ENCODE results near the gene CCDC137.

Gene CCDC137

DNA sequence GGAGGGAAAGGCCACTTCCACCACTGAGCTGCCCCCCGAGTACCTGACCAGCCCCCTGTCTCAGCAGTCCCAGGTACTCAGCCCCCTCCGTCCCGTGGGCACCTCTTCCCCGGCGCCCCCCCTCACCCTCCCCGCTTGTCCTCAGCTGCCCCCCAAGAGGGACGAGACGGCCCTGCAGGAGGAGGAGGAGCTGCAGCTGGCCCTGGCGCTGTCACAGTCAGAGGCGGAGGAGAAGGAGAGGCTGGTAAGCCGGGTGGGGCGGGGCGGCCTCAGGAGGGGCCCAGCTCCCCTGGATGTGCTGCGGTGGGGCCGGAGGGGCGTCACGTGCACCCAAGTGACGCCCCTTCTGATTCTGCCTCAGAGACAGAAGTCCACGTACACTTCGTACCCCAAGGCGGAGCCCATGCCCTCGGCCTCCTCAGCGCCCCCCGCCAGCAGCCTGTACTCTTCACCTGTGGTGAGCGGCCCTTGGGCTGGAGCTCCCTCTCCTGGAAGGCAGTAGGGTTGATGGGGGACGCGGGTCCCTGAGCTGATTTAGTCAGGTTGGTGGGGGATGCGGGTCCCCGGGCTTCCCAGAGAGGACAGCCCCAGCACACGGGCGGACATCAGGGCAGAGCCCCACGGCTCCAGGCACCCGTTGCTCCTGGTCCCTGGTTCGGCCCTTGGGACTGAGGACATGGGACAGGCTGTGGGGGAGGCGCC is 27.1 kb downstream of the CCDC137 start:
- DNase-seq (ENCODE audit: low read depth): no peak
- no peak overlapping the region for H3K4me3 ChIP-seq (ENCODE audit: low read depth, low read length)
- TF ChIP-seq, protein P1, sequence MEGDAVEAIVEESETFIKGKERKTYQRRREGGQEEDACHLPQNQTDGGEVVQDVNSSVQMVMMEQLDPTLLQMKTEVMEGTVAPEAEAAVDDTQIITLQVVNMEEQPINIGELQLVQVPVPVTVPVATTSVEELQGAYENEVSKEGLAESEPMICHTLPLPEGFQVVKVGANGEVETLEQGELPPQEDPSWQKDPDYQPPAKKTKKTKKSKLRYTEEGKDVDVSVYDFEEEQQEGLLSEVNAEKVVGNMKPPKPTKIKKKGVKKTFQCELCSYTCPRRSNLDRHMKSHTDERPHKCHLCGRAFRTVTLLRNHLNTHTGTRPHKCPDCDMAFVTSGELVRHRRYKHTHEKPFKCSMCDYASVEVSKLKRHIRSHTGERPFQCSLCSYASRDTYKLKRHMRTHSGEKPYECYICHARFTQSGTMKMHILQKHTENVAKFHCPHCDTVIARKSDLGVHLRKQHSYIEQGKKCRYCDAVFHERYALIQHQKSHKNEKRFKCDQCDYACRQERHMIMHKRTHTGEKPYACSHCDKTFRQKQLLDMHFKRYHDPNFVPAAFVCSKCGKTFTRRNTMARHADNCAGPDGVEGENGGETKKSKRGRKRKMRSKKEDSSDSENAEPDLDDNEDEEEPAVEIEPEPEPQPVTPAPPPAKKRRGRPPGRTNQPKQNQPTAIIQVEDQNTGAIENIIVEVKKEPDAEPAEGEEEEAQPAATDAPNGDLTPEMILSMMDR (conservative IDR thresholded peaks at IDR 0.05; ENCODE audit: low read depth, low read length): peak; percentile 24

DNA sequence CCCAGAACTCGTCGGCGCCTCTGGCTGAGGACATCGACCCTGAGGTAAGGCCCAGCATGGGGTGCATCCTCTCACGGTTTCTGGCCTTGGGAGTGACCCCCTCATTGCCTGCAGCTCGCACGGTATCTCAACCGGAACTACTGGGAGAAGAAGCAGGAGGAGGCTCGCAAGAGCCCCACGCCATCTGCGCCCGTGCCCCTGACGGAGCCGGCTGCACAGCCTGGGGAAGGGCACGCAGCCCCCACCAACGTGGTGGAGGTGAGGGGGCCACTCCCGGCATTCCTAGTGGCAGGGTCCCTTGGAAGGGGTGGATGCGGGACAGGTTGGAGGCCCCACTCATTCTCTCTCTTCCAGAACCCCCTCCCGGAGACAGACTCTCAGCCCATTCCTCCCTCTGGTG is 28.3 kb downstream of the CCDC137 start:
- H3K4me3 ChIP-seq (ENCODE audit: low read depth, low read length): no peak overlapping the region
- TF ChIP-seq, protein P1 (conservative IDR thresholded peaks at IDR 0.05; ENCODE audit: low read depth, low read length): no peak
- DNase-seq (ENCODE audit: low read depth): no peak

DNA sequence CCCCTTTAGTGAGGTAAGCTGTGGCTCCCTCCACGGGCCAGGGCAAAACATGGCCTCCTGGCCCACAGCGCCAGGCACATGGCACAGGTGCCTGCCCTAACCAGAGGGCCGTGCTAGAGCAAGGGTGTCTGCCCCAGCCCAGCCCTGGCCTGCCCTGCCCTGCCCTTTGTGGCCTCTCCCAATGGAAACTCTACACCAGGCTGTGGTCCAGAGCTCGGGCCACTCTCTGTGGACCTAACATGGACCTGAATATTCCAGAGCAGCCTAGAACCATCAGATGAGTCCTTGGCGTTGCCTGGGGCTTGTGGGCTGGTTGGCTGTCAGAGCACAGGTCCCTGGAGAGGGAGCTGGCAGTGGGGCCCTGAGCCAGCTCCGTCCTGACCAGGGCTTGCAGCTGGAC is 28.7 kb downstream of the CCDC137 start:
- no peak overlapping the region for H3K4me3 ChIP-seq (ENCODE audit: low read depth, low read length)
- TF ChIP-seq, protein P1 (conservative IDR thresholded peaks at IDR 0.05; ENCODE audit: low read depth, low read length): no peak
- DNase-seq (ENCODE audit: low read depth): no peak

DNA sequence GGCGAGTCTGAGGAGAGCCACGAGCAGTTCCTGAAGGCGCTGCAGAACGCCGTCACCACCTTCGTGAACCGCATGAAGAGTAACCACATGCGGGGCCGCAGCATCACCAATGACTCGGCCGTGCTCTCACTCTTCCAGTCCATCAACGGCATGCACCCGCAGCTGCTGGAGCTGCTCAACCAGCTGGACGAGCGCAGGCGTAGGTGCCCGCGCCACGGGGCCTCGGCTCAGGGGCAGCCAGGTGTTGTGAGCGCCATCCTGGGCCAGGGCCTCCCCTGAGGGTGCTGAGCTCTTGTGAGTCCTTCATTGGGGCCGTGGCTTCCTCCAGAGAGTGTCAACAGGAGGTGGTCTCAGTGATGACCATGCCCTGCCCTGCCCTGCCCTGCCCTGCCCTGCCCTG is 29.3 kb downstream of the CCDC137 start:
- no peak overlapping the region for H3K4me3 ChIP-seq (ENCODE audit: low read depth, low read length)
- TF ChIP-seq, protein P1 (conservative IDR thresholded peaks at IDR 0.05; ENCODE audit: low read depth, low read length): no peak
- DNase-seq (ENCODE audit: low read depth): no peak

DNA sequence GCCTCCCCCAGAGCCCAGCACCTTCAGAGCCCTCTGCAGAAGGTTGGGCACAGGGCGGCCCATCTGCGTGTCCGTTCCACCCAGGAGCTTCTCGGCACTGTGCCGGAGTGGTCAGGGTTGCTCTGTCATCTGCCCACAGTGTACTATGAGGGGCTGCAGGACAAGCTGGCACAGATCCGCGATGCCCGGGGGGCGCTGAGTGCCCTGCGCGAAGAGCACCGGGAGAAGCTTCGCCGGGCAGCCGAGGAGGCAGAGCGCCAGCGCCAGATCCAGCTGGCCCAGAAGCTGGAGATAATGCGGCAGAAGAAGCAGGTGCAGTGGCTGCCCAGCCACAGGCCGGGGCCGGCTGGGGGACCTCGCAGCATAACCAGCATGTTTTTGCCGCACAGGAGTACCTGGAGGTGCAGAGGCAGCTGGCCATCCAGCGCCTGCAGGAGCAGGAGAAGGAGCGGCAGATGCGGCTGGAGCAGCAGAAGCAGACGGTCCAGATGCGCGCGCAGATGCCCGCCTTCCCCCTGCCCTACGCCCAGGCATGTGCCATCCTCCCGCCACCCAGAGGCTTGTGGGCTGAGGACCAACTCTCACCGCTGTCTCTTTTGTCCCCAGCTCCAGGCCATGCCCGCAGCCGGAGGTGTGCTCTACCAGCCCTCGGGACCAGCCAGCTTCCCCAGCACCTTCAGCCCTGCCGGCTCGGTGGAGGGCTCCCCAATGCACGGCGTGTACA is 29.8 kb downstream of the CCDC137 start:
- DNase-seq (ENCODE audit: low read depth): no peak
- H3K4me3 ChIP-seq (ENCODE audit: low read depth, low read length): no peak overlapping the region
- TF ChIP-seq, protein P1 (conservative IDR thresholded peaks at IDR 0.05; ENCODE audit: low read depth, low read length): no peak

DNA sequence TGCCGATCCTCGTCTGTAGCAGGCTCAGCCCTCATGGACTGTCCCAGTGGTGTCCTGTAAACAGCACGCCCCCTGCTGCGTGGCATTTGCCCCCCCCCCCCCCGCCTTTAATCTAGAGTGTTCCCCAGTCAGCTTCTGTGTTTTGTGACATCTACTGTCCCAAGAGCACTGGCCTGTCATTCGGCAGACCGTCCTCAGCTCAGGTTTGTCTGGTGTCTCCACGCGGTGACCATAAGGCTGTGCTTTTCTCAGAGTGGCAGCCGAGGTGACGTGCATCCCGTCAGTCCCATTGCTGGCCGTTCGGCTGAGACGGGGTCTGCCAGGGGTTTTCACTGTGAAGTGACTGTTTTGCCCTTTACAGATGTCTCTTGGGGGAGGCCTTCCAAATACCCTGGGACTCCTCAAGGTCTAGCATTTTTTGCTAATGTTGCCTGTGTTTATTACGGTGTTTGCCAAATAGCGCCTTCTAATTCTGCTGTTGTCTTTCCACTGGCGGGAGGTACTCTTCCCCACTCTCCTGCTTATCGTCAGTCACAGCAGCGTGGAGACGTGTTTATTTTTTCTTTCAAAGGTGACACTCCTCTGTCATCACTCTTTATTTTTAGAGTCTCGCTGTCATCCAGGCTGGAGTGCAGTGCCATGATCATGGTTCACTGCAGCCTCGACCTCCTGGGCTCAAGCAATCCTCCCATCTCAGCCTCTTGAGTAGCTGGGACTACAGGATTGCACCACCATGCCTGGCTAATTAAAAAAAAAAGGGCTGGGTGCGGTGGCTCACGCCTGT is 30.9 kb downstream of the CCDC137 start:
- TF ChIP-seq, protein P1 (conservative IDR thresholded peaks at IDR 0.05; ENCODE audit: low read depth, low read length): no peak
- H3K4me3 ChIP-seq (ENCODE audit: low read depth, low read length): no peak overlapping the region
- no peak for DNase-seq (ENCODE audit: low read depth)

Measured in choroid plexus epithelial cell (primary cell).